NCI-H2081 (cell line): Measurements from ENCODE around the gene BRD2.
"Not testable (repeated sequence)": the region's sequence is repeated elsewhere in the genome, so short reads cannot be mapped to it uniquely, and the experiment has no call there.

Experiments
- DNase-seq, 2 experiments: peaks; one replicate each; lab custom pipeline; 2025; lab: John Stamatoyannopoulos, UW

BRD2 gene

GRCh38 chr6:32968093-32968866 lies at the start of gene BRD2:
BRD2 (plus strand) TSS chr6:32968594; CDS start chr6:32972899, 4,305 bp downstream.
- peak; percentile 95 to 97 for DNase-seq

DNA sequence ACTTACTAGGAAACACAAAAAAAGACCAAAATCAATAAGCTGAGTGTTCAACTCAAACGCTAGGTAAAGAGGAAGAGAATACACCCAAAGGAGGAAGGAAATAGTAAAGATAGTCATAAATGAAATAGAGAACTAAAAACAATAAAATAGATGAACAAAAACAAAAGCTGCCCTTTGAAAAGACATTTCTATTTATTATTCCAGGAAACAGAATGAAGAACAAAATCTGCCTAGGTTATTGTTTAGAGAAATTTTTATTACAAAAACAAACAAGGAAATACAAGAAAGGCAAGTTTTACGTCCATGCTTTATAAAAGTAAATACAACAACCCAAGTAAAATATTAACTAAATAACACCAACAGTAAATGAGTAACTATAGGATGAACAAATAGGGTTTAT lies 47.7 kb upstream of the BRD2 start:
- DNase-seq: no peak

DNA sequence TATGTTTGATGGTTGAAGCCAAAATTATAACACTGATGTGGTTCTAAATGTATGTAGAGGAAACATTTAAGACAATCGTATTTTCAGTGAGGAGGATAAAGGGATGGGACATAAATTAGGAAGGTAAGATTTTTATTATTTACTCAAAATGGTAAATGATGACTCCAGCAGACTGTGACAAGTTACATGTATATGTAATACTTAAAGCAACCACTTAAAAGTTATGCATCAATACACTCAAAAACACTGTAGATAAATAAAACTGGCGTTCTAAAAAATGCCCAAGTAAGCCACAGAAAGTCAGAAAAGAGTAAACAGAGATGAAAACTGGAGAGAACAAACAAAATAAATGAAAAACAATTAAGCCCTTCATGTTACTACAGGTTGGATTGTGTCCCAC lies 46.3 kb upstream of the BRD2 start:
- no peak for DNase-seq

DNA sequence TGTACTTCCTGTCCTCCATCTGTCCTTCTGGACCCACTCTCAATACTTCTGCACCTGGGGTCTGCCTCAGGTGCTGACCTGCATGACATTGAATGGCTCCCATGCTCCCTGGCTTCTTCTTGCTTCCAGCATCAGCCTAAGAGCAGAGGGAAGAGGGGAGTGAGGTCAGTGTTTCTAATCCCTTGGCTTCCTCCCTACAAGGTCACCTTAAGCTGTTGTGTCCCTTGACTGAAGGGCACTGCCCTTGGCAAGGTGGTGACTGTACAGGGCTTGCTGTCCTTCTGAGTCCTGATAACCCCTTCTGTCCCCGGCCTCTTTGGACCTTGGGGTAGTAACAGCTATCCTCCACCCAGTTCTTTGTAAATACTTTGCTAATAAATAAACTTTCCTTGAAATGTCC lies 37.2 kb upstream of the BRD2 start:
- DNase-seq: no peak

DNA sequence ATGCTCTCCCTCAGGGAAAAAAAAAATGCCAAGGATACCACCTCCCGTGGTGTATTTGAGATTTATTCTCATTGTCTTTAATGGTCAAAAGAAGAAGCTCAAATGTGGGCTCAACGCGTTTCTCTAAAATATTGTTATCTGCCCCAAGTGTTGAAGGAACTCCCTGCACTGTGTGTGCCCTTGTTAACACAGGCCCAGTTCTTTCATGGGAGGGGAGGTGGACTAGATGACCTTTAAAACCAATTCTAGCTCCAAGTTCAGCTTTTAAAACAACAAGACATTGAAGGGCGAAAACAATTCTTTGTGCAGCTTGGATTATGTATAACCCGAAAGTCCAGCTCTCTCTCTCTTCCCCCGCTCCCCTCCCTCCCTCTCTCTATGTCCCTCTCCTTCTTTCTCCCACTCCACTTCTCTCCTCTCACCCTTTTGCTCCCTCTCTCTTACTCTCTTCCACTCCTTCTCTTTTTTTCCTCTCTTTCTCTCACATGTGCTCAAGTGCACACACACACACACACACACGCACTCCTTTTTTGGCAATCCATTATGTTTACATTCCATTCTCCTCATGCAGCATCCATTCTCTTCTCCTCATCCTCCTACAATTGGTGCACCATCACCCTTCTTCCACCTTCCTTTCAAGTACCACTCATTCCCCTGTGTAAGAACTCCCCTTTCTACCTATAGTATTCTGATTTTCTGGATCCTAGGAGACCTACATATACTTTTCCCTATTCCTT lies 36.1 kb upstream of the BRD2 start:
- DNase-seq: no peak

DNA sequence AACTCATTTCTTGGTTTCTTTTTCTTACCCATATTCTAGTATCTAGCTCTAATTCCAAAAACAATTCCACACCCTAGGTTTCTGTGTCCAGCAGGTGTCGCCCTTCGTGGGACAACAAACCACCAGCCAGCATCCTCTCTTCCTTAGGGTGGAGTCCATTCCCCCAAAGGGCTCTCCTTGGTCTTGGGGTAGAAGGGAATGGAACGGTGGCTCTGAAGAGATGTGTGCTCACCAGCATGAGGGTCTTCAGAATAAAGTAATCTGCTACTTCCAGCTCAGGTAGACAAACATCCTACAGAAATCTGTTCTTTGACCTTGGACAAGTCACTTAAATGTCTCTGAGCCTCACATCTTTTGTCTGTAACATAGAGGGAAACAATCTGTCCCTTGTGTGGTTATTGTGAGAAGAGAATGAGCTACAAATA lies 34.7 kb upstream of the BRD2 start:
- DNase-seq: peak; percentile 43 to 63

DNA sequence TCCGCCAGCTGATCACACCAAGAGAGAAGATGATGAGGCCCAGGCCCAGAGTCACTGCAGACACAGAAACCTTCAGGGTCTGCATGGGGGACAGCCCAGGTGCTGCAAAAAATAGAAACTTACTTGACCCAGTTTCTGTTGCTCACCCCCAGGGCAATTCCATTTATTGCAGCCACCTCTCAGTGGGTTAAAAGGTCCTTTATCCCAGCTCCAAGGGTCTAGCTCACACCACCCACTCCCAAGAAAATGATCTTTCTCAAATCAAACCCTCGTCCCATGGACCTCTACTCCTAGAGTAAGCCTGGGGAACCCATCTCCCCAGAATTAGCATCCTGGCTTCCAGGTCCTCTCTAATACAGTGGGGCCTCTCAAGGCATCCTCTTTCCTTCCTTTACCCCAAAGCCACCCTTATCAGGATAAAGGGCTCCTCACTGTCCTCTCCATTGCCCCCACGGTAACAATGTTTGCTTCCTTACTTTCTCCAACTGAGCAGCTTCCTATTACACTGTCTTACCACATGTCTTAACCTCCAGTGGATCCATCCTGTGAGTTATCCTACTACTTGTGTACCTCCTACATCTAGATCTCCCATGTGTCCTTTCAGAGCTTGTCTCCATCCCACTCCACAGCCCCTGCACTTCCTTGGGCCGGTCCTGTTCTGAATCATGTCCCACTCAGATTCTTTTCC lies 32.7 kb upstream of the BRD2 start:
- DNase-seq: no peak

DNA sequence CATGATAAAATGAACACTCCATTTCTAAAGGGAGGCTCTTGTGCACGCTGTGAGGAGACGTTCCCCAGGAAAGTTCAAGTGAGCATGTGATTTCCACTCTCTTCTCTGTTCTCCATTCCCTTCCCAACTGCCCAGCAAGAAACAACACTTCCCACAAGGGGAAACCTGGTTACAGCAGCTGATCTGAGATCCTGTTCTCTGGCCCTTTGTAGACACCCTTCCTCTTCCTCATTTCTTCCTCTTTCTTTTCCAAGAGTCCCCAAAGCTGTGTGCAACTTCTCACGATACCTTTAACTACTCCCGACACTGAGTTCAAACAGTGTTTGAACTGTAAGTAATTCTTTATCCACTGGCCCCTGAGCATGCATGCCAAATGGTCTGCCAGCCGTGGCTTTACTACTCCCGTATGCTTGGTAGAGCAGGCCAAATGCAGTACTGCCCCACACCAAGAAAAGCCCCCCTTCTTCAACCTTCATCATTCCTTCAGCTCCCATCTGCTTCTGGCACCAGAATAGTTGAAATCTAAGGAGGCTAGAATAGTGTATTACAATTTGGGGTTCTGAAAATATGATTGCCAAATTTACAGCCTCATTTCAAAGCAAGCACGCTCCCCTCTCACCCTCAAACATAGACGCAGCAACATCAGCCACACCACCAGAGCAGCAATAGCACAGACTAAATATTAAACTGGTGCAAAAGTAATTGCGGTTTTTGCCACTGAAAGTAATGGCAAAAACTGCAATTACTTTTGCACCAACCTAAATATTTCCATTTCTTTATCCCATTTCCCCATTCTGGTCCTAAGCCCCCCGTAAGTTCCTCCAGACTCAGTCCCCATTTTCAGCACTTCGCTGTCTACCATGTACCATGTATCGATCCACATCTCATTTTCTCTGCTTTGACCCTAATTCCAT lies 31.9 kb upstream of the BRD2 start:
- no peak for DNase-seq

DNA sequence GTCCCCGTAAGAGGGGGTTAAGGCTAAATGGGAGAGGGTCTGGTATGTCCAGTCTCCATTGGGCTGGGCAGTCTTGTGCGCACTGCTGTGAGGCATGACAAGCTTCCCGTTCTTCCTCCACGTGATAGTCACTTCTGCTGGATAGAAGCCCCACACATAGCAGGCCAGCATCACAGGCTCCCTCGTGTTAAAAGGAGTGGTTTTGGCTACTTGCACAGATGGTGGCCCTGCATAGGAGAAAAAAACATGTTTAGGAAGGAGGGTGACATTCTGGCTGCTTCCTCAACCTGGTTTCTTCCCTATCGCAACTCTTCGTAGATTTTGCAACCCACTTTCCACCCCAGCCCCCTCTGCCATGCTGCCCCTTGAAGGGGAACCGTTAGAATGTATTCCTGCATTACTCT lies 31.2 kb upstream of the BRD2 start:
- no peak for DNase-seq

DNA sequence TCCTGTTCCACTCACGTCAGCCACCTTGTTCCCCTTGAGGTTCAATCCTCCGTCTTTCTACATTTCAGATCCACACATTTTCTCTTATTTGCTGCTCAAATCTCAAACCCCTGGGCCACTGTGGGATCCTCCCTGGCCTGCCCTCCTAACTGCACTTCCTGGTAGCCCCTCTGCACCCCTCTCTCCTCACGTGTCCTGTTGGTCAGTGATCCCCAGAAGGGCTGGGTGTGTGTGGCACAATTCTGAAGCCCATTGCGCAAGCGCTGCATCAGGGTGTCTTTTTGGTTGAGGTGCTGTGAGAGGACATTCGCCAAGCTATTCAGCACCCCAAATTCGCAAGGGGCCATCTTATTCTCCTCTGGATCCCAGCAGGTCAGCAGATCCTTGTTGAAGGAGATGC lies 29.9 kb upstream of the BRD2 start:
- DNase-seq: no peak

- DNase-seq: peak; percentile 45 to 55
These were observed 27.7 kb upstream of the BRD2 start, which contains the start of gene HLA-DMB for GRCh38 chr6:32940656-32941213. HLA-DMB (minus strand) TSS chr6:32941028; CDS start chr6:32940807, 221 bp downstream.

DNA sequence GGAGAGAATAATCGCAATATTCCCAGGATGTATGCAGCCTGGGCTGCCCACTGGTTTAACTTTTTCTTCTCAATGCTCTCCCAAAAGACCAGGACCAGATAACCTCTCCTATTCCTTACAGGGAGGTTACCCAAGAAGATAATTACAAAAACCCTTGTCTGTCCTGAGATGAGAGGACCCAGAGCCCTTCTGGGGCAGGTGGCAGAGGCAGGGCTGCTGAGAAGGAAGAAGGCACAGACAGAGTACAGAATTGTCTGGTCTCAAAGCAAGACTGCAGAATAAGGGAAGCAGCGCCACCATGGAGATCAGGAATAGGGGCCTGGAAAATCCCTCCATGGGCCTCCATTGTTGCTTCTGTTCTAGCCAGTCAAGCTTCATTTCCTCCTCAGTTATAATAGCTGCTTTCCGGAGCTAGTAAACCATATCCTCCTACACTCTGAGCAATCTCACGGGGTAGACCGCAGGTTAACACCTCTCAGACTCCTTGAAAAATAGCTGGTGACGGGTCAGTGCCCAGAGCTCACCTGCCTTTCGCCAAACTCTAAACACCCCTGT lies 27.1 kb upstream of the BRD2 start:
- DNase-seq: no peak

DNA sequence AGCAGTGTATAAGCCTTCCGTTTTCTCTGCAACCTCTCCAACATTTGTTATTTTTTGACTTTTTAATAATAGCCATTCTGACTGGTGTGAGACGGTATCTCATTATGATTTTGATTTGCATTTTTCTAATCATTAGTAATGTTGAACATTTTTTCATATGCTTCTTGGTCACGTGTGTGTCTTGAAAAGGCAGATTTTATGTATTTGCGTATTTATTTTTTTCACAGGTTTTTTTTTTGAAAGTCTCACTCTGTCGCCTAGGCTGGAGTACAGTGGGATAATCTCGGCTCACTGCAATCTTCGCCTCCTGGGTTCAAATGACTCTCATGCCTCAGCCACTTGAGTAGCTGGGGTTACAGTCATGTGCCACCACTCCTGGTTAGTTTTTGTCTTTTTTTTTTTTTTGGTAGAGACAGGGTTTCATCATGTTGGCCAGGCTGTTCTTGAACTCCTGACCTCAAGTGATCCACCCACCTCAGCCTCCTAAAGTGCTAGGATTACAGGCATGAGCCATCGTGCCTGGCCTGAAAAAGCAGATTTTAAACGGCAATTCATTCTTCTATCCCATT lies 25.8 kb upstream of the BRD2 start:
- DNase-seq: not testable (repeated sequence)

DNA sequence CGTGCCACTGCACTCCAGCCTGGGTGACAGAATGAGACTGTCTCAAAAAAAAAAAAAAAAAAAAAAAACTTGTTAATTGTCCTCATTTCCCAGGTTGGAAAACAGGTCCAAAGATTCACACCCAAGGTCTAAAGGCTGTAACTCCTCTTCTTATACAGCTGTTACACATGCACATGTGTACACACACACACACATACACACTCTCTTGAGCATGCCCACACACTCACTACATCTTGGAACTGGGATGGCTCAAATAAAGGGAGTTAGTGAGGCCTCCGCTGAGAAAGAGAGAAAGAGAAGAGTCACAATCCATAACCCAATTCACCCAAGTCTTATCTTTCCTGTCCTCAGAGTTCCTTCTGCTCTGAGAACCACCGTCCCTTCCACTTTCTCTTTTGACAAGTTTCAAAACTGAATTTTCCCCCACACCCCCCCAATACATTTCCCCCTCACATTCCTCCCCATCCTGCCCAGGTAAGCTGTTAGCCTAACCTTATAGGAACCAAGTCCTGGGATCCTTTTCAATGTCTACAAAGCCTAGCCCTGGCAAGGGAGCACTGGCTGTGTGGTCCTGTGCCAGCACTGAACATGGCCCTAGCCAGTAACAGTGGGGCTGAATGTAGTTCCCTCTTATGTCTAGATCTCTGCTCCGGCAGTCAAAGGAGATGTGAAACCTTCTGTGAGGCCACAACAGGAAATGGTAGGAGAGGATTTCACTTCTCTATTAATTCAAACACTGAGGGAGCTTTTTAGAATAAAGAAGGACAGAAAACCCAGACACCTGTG lies 24.3 kb upstream of the BRD2 start:
- DNase-seq: no peak

- DNase-seq: no peak
These were observed 23.2 kb upstream of the BRD2 start for GRCh38 chr6:32945108-32945760.

- DNase-seq: no peak
These were observed 22.4 kb upstream of the BRD2 start for GRCh38 chr6:32945953-32946352.

GRCh38 chr6:32946893-32947292 lies 21.5 kb upstream of the BRD2 start:
- DNase-seq: no peak

- DNase-seq: peak in 1 of 2 experiments; percentile 6
These were observed 20.6 kb upstream of the BRD2 start for GRCh38 chr6:32947552-32948465.
